Right ventricle myocardium superior (tissue), 1 donor: ENCODE results near the gene PSD2. TPM values are rescaled to one million over a fixed set of nuclear protein-coding genes. Genes with fewer than 3 reads are reported as not detected.

Experiments used
- ATAC-seq: fragments of 200-7000 bp; cut with Tn5 transposase; one replicate; pipeline ENCODE4 v1.9.1; 2020; ENCODE audit warnings: mild to moderate bottlenecking; ENCODE audit not compliant: poor library complexity
- DNase-seq: peaks from one replicate; pipeline ENCODE4 v3.0.0-alpha.2; 2020
- intact Hi-C: fragments of 100-400 bp; cut with DNase I; formaldehyde crosslinking; loops from one replicate; pipeline ENCODE4 v1.11.2; 2022
- total RNA-seq: library from RNA; stranded (reverse); fragmentation: NEBNext Ultra II Directional; extraction: Animal tissue kit (Norgen Biotek cat#: 25700); gene quantifications from one replicate; pipeline ENCODE4 v1.2.1, GENCODE V29; 2021
- donor health status: DM: no; HTN: yes; CAD: no; lungs with severe emphysema.

The PSD2 gene
- total RNA-seq, 1 donor from 2014 or later: not detected

DNA sequence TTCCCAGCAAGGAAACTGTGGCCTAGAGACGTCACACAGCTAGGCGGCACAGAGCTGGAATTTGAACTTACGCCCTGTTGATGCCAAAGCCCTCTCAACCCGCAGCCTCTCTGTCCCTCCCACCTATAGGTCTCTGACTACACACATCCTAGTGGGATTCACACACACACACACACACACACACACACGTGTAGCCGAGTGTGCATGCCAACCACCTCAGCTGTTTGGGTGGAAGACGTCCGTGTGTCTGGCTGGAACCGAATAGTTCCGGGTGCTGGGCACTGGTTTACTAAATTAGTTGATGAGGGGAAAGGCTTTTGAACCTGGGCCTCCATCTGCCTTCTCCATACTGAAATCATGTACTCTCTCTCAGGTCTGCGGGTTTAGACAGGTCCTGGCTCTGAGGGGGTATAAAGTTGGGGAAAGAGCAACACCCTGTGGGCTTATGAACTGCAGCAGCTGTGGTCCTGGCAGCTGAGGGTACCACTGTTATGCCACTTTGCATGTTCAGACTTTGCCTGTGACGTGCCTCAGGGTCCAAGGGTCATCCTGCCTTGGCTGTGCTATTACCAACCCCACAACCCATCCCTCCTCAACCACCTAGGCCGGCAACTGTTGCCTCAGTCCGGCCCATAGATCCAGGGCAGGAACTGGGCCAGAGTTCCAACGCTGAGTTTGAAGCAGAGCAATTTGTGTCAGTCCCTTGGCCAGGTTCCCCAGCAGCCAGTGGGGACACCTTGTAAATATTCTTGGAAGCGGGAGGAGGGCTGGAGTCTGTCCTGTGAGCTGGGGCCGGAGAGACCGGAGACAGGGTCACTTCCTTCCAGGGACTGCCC, 50.5 kb downstream of the PSD2 start:
- ATAC-seq (no peak), DNase-seq (no peak)
- intact Hi-C loops: no loop called here

DNA sequence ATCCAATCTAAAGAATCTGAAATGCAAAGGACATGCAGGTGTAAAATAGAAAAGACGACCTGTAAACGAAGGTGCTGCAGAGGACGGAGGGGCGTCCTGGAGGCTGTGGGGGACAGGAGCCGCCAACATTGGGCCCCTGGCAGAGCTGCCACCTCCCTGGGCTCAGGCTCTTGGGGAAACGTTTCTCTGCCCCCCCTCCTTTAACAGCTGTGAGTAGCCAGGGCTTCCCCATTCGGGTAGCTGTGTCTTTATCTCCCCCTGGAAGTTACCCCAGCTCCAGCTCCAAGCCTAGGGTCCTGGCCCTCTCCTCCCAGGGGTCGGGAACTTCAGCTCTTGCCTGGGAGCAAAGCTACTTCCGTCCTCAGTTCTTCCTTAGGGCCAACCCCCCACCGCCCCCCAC, 51.5 kb downstream of the PSD2 start:
- no peak for ATAC-seq
- intact Hi-C loops: no loop called here
- no peak for DNase-seq

DNA sequence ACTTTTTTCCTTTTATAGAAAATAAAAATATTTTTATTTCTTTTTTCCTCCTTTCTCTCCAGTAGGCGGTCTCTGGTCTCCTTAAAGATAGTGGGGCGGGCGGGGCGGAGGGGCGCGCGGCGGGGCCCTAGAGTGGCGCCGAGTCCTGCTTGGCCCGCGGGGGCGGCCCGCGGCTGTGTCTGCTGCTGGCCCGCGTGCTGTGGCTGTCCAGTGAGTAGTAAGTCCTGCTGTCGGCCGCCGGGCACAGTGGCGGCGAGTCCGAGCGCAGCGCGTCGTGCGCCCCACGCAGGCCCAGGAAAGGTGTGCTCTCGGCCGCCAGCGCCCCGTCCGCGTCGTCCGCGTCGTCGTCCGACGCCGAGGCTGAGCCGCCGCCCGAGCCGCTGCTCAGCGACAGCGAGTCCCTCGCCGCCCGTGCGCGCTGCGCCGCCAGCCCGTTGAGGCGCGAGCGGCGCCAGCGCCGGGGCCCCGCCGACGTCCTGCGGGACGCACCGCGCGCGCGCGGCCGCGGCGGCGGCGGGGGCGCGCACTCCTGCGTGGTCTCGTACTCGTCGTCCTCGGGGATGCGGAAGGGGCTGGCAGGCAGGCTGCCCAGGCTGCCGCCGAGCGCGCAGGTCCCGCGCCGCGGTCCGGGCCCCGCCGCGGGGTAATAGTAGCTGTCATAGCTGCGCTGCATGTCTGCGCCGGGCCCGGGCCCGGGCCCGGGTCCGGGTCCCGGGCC, 52.3 kb downstream of the PSD2 start:
- intact Hi-C loops: no loop called here
- ATAC-seq (peak; percentile 81), DNase-seq (peak; percentile 73)

DNA sequence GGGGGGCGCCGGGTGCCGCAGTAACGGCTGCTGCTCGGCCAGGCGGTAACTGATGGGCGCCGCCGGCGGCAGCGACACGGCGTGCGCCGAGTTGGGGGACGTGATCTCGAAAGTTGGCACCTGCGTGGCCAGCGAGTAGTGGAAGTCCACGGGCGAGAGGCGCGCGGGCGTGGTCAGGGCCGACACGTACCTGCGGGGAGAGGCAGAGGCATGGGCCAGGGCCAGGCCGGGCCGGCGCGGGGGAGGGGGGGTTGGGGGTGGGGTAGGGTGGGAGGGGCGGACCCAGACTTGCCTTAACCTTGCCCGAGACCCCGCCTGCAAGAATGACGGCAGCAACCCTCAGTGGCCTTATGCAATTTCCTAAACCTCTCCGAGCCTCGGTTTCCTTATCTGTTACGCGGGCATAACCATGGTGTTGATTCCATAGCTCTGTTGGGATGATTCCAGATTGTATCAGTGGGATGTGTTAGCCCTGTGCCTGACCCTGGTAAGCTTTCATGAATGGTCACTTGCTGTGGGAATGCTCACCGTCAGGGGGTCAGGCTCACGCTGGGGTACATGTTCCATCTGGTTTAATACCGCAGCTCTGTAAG, 53.0 kb downstream of the PSD2 start:
- peak; percentile 20 for ATAC-seq
- DNase-seq: peak; percentile 58
- intact Hi-C loops: no loop called here

DNA sequence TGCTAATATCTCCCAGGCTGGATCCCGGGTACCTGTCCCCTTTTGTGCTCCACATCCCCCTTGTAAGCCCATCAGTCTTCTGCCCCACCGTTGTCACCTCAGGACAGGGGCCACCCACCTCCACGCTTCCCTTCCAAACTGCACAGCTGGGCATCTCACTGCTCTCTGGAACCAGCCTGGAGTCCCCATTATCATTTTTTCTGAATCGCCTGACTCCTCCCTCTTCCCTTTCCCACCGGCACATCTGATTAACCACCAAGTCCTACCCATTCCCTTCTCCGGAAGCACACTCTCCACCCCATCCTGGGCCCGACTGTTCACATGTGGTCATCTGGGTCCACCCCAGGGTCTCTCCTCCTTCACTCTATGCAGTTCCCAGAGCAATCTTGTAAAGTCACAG, 53.9 kb downstream of the PSD2 start:
- DNase-seq (no peak), ATAC-seq (no peak)
- intact Hi-C loops: no loop called here

DNA sequence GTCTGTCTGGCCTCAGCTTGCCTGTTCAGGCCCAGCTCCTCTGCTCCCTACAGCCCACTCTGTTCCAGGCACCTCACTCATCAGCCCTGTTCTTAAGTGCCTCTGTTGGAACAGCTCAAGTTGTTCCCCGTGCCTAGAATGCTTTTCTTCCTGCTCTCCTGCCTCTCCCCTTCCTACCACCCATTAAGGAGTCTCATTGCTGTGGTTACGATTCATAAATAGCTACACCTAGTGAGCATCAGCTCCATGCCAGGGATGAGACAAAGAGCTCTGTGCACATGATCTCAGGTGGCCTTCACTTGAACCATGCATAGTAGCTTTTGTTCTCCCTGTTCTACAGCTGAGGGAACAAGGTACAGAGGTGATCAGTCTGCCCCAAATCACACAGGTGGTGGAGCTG, 54.3 kb downstream of the PSD2 start:
- intact Hi-C loops: no loop called here
- DNase-seq (no peak), ATAC-seq (no peak)

DNA sequence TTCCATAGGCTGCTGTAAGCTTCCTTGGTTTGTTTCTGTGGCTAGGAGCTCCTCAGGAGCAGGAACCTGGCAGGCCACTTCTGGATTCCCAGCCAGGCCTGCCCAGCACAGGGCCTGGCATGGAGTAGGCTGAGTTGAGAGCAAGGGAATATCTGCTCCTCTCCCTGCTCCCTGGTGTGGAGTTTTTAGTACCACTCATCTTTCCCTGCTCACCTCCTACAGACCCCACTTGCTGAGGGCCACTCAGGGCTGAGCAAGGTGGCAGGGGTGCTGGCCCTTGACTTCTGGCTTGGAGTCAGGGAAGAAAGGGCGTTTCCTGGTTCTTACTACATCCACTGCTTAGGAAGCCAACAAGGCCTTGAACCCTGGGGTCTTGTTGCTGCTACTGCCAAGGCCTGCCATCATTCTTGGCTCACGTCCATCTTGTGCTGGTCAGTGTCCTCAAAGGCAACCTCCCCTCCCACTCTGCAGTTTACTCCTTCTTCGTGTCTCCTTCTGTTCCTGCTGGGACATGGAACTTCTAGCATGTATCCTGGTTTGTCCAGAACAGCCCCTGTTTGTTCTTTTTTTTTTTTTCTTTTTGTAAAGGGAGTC, 54.9 kb downstream of the PSD2 start:
- intact Hi-C loops: no loop called here
- no peak for DNase-seq
- ATAC-seq: no peak

DNA sequence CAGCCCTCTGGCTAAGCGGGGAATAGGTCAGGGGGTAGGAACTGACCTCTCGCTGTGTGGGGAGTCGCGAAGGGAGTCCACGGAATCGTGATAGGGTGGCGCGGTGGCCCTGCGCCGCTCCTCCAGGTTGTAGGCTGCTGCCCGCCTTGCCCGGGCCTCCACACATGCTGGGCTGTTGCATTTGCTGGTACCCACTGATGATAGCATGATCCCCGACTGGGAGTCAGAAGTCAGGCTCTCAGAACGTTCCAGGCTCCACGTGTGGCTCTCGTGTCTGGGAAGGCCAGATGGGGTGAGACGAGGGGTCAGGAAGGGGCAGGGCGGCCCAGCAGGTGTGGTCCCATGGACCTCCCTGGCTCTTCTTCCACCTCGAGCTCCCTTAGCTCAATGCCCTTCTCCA, 56.0 kb downstream of the PSD2 start:
- intact Hi-C loops: no loop called here
- no peak for ATAC-seq
- DNase-seq: no peak

DNA sequence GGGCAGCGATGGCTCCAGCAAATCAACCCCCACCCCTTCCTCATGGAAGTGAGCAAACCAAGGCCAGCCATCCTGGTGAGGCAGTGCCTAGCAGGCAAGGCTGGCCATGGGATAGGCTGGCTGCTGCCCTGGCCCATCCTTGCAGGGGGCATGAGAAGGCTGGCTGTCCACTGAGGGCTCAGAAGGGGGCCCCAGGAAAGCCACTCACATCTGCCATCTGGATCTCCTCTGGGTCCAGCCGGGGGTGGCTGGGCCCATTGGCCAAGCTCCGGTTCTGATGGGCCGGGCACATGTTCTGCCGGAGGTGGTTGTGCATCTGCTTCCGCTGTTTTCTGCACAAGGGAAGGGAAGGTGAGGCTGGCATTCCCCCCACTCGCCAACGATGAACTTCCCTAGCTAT, 57.1 kb downstream of the PSD2 start:
- no peak for DNase-seq
- intact Hi-C loops: no loop called here
- ATAC-seq: no peak

DNA sequence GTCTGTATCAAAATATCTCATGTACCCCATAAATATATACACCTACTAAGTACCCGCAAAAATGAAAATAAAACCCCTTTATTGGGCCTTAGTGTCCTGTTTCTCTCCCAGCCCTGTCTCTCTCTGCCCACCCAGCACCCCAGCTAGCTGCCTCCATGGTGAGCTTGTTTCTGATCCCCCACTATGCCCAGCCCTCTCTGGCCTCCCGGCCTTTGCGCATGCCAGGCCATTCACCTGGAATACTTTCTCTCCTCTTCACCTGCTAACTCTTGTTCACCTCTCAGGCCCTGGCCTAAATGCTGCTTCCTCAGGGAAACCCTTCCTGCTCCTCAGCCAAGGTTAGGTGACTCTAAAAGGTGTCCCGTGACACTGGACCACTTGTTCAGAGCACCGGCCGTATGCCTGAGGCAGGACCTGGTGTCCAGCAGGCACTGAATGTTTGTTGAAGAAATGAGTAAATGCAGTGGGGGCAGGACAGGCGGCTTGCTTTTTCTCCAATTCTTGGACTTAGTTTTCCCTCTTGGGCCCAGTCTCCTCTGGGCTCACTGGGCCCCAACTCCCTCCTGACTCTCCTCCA, 58.5 kb downstream of the PSD2 start:
- no peak for DNase-seq

DNA sequence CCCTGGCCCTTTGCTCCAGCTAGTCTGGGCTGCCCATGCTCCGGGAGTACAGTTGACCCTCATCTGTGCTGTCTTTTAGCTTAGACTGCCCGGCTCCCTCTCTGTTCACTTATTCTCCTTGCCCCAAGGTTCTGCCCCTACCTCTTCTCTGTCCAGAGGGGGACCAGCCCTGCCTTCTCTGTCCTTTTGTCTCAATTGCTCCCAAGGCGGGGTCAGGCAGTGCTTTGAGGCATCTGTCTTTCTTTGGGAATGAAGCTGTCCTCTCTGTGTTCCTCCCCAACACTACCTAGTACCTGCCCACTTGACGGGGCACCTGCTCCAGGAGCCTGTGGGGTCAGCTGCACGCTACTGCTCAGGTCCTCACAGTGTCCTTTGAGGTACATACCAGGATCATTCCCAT, 59.3 kb downstream of the PSD2 start:
- intact Hi-C loops: no loop called here

More for the DNA sequence above, 58.5 kb downstream of the PSD2 start:
- intact Hi-C loops: no loop called here
- no peak for ATAC-seq

DNA sequence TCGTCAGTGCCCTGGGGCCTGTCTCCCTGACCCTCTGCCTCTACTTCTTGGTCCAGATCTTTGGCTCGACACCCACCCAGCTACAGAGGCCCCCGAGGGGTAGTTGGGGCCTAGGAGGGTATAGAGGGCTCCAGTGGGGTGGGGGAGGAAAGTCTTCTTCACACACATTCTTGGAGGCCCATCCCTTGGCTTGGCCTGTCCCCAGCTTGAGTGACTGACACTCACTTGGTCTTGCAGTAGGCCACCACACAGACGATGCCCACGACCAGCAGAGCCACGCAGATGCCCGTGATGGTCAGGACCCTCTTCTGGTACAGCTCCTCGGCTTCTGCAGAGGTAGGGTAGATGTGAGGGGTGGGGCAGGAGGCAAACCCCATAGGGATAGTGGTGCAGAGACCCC, 59.8 kb downstream of the PSD2 start:
- DNase-seq (no peak), ATAC-seq (no peak)
- intact Hi-C loops: no loop called here

More for the DNA sequence above, 59.3 kb downstream of the PSD2 start:
- DNase-seq (no peak), ATAC-seq (no peak)

DNA sequence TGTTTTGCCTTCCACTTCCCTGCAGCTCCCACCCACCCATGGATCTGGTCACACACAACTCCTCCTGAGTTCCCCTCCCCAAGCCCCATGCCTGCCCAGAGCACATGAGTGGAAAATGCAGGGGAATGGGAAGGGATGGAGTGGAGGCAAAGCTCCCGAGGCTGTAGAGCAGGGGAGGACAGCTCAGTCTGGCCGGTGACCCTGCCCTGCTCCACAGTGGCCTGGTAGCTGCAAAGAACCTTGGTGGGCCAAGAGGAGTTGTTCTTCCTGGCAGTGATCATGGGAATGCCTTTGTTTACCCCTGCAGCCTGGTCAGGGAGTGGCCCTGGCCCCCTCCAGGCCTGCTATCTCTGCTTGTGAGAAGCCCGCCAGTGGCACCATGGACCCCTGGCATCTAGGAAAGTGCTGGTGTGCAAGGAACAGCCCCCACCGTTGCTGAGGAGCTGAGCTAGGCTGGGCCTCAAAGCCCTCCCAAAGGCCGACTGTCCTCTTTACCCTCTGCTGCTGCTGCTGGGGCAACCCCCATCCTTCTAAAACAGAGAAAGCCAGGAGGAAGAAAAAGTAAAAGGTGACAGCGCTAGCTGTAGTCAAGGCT, 60.4 kb downstream of the PSD2 start:
- intact Hi-C loops: no loop called here
- DNase-seq: peak; percentile 18
- ATAC-seq: no peak

DNA sequence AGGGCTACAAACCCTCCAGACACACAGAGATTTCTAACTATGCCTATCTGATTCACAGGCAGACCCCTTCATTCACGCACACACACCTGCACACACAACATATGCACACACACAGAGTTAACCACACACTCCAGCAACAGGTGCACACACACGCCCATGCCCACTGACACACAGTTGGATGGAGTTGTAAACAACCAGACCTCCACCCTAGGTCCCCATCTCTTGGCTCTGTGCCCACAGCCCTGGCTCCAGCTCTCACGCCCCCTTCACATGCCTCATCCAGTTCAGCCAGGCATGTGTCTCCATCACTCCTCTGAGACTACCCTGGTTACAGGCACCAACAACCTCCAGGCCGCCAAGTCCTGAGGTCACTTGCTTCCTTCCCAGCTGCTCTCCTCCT, 61.1 kb downstream of the PSD2 start:
- no peak for ATAC-seq
- peak; percentile 29 for DNase-seq
- intact Hi-C loops: no loop called here

DNA sequence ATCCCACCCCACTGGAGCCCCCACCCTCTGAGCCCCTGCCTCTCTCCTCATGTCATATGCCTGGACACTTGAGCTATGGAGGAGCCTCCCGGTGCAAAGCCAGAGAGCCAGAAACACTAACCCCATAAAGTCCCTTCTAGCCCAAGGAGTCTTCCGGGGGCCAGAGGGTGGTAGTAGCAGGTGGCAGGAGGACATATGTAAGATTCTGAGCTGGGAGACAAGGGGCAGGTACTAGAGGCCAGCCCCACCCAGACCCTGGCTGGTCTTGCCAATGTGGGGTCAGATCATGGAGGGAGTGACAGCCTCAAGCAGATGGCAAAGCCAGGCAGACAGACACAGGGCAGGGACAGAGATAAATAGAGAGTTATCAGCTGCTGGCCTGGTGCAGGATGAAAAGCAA, 63.4 kb downstream of the PSD2 start:
- DNase-seq: no peak
- intact Hi-C loops: no loop called here
- ATAC-seq: no peak

DNA sequence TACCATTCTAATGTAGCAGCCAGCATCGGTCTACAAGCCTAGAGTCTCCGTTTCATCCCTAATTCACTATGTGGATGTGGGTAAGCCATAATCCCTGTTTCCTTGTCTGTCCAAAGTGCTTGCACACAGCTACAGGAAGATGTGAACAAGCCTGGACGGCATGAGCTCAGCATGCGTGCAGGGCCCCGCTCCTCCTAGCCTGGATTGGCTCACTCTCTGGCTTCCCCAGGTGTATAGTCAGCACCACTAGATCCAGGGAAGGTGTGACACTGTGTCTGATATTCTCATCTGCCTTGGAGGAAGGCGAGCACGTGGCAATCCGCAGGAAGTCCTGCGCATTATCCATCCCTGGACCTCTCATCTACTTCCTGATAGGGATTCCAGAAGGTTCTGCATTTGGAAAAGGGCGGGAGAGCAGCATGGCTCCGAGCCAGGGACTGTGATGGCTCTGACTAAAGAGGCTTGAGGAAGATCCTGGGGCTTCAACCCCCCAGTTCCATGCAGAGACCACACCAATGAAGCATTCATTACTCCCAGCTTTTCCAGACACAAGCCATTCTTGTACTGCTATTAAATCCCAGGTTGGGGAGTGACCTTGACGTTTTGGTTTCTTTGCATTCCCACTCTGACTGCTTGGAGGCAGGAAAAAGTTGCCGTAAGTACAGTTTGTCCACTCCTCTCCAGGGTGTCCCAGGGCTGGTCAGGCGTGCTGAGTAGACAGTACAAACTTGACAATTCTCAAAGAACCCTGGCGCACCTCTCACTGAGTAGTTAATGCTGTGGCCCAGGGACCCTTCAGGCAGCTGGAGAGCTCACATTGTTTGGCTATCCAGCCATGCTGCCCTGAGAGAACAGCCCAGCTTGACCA, 65.6 kb downstream of the PSD2 start:
- ATAC-seq (no peak), DNase-seq (no peak)
- intact Hi-C loops: loop anchor here (5.0 kb wide), 2 partner anchors 74 to 106 kb away; no protein-coding TSS in a partner anchor

DNA sequence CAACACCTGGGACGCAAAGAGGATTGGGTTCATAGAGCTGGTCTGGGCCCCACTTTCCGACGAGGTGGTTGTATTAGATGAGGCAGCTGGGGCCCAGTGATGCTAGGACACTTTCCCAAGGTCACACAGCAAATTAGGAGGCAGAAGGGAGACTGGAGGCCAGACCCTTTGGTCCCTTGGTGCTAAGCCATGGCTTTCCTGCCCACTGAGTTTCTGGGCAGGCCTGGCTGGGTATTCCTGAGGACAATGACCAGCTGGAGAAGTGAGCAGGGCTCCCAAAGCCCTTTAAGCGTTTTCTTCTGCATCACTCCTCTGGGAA, 66.2 kb downstream of the PSD2 start:
- DNase-seq (no peak), ATAC-seq (no peak)
- intact Hi-C loops: loop anchor here (5.0 kb wide), 2 partner anchors 75 to 105 kb away; no protein-coding TSS in a partner anchor

DNA sequence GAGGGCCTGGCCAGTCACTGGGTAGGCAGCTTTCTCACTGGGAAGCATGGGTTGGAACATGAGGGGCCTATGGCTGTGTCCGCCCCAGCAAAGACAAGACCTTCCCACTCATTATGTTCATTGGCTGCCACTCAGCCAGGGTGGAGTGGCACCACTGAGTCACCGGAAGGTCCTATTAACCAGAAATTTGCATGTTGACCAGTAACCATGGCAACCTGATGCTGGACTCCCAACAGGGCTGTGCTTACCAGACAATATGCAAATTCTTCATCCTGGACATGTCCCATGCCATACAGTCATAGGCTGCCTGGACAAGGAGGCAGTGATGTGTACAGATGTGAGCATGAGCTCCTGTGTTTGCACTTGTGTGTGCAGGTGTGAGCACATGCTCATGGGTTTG, 66.7 kb downstream of the PSD2 start:
- no peak for DNase-seq
- ATAC-seq: no peak

More for the DNA sequence above, 66.7 kb downstream of the PSD2 start:
- intact Hi-C loops: loop anchor here (5.0 kb wide), 2 partner anchors 75 to 105 kb away; no protein-coding TSS in a partner anchor
